ENCODE results near the gene PTPN5.

The PTPN5 gene

GRCh38 chr11:18752502-18752901 lies 39.1 kb downstream of the PTPN5 start:
- H3K4me3 ChIP-seq (replicated peaks; ENCODE audit: insufficient read depth, low read length), result no peak overlapping the region
- H3K27ac ChIP-seq (replicated peaks), result no peak overlapping the region
- DNase-seq (ENCODE audit: low read depth in 1 of 2, low spot score in 1 of 2), result no peak
- TF ChIP-seq POLR2AphosphoS5 (IDR thresholded peaks at IDR 0.05; ENCODE audit: low read depth), result no peak
- no peak for TF ChIP-seq SPI1 (IDR thresholded peaks at IDR 0.05; ENCODE audit: borderline replicate concordance, low read depth)
- no peak for TF ChIP-seq CTCF (IDR thresholded peaks at IDR 0.05; ENCODE audit: insufficient read depth, low read length)
- TF ChIP-seq GABPA (IDR thresholded peaks at IDR 0.05; ENCODE audit: low read depth), result no peak
- TF ChIP-seq REST (IDR thresholded peaks at IDR 0.05; ENCODE audit: insufficient replicate concordance, low read depth), result no peak
- no peaks in the 10 kb centered on the region for H3K27me3 ChIP-seq (ENCODE audit: insufficient read depth, poor library complexity, severe bottlenecking)

GRCh38 chr11:18750944-18751343 lies 40.7 kb downstream of the PTPN5 start:
- TF ChIP-seq REST (IDR thresholded peaks at IDR 0.05; ENCODE audit: insufficient replicate concordance, low read depth) (no peak), SPI1 (IDR thresholded peaks at IDR 0.05; ENCODE audit: borderline replicate concordance, low read depth) (no peak), GABPA (IDR thresholded peaks at IDR 0.05; ENCODE audit: low read depth) (no peak), POLR2AphosphoS5 (IDR thresholded peaks at IDR 0.05; ENCODE audit: low read depth) (no peak), CTCF (IDR thresholded peaks at IDR 0.05; ENCODE audit: insufficient read depth, low read length) (no peak)
- DNase-seq (ENCODE audit: low read depth in 1 of 2, low spot score in 1 of 2), result no peak
- no peak overlapping the region for H3K4me3 ChIP-seq (replicated peaks; ENCODE audit: insufficient read depth, low read length)
- H3K27me3 ChIP-seq (ENCODE audit: insufficient read depth, poor library complexity, severe bottlenecking), result no peaks in the 10 kb centered on the region
- no peak overlapping the region for H3K27ac ChIP-seq (replicated peaks)

GRCh38 chr11:18749681-18750319 lies 41.8 kb downstream of the PTPN5 start:
- DNase-seq (ENCODE audit: low read depth in 1 of 2, low spot score in 1 of 2), result no peak
- no peak overlapping the region for H3K4me3 ChIP-seq (replicated peaks; ENCODE audit: insufficient read depth, low read length)
- H3K27ac ChIP-seq (replicated peaks), result no peak overlapping the region
- H3K27me3 ChIP-seq (ENCODE audit: insufficient read depth, poor library complexity, severe bottlenecking), result no peaks in the 10 kb centered on the region
- TF ChIP-seq CTCF (IDR thresholded peaks at IDR 0.05; ENCODE audit: insufficient read depth, low read length) (no peak), POLR2AphosphoS5 (IDR thresholded peaks at IDR 0.05; ENCODE audit: low read depth) (no peak), GABPA (IDR thresholded peaks at IDR 0.05; ENCODE audit: low read depth) (no peak), REST (IDR thresholded peaks at IDR 0.05; ENCODE audit: insufficient replicate concordance, low read depth) (no peak), SPI1 (IDR thresholded peaks at IDR 0.05; ENCODE audit: borderline replicate concordance, low read depth) (no peak)

Data from HL-60 (cell line).